Endothelial cell of umbilical vein (primary cell): ENCODE results near the gene FAM78A. TPM values are rescaled to one million over a fixed set of nuclear protein-coding genes. Genes with fewer than 3 reads are reported as not detected.
A peak's percentile ranks its signal among the peaks of the same experiment; 100 is the strongest.

Source experiments
- BruUV-seq: library from RNA; stranded (reverse); fragments of 400-500 nt; replicated peaks from 2 replicates; lab custom pipeline; 2021; lab: Mats Ljungman, UMichigan
- CTCF ChIA-PET: fragments of 300-600, 350-600 bp; sonication (Branson Sonifier 250); formaldehyde crosslinking; loops from one replicate; lab custom pipeline; 2021; ENCODE audit warnings: antibody characterized with exemption, inconsistent platforms; lab: Charles Lee
- POLR2A ChIA-PET: fragments of 300-600, 350-600 bp; sonication (Branson Sonifier 250); formaldehyde crosslinking; loops from one replicate; lab custom pipeline; 2021; ENCODE audit warnings: antibody characterized with exemption, inconsistent platforms; lab: Charles Lee
- DNase-seq: peaks from one replicate; pipeline ENCODE4 v3.0.0-alpha.2; 2011; ENCODE audit warnings: low read depth, low spot score
- FAIRE-seq: peaks from 2 replicates; lab custom pipeline; 2011; peaks lifted over from hg19 to GRCh38; lab: Jason Lieb, UNC
- H2AFZ ChIP-seq: 2 replicates; pipeline ENCODE4 v1.6.0; 2012; ENCODE audit warnings: low read depth, low read length, control low read depth, inconsistent platforms
- H3K27ac ChIP-seq: 2 replicates; pipeline ENCODE4 v1.5.1; 2011; ENCODE audit warnings: low read depth, mild to moderate bottlenecking, control low read depth, low read length, moderate library complexity; ENCODE audit not compliant: insufficient read depth
- H3K27me3 ChIP-seq, 2 experiments: 2 replicates each; pipeline versions ENCODE4 v1.6.0 to v1.6.1; 2011; ENCODE audit warnings: low read length in 2 of 2, mixed read lengths in 1 of 2; ENCODE audit not compliant: control insufficient read depth in 2 of 2, insufficient read depth in 2 of 2
- H3K36me3 ChIP-seq, 2 experiments: 2 replicates in 1 of 2; 3 replicates in 1 of 2; pipeline ENCODE4 v1.5.1; 2011; ENCODE audit warnings: low read length in 2 of 2, mild to moderate bottlenecking in 1 of 2, moderate library complexity in 1 of 2; ENCODE audit not compliant: control insufficient read depth in 2 of 2, insufficient read depth in 2 of 2; ENCODE audit errors: extremely low read depth in 1 of 2
- H3K4me1 ChIP-seq: 3 replicates; pipeline ENCODE4 v1.5.1; 2011; ENCODE audit warnings: mild to moderate bottlenecking, low read length; ENCODE audit not compliant: control insufficient read depth, insufficient read depth; ENCODE audit errors: extremely low read depth
- H3K4me2 ChIP-seq: 2 replicates; pipeline ENCODE4 v1.6.1; 2011; ENCODE audit warnings: low read length, control low read depth, mixed read lengths; ENCODE audit not compliant: insufficient read depth
- H3K4me3 ChIP-seq, 3 experiments: fragments of 200-600 bp in 1 of 3; sonication (generic), shearing (Covaris generic) in 1 of 3; replicated peaks in 1 of 3; 2 replicates each; pipeline ENCODE4 v1.5.1; 2011 to 2016; ENCODE audit warnings: control low read depth in 3 of 3, low read length in 3 of 3, mild to moderate bottlenecking in 2 of 3, inconsistent platforms in 1 of 3, low read depth in 1 of 3, moderate library complexity in 1 of 3; ENCODE audit not compliant: insufficient read depth in 1 of 3
- H3K79me2 ChIP-seq: 2 replicates; pipeline ENCODE4 v1.6.0; 2012; ENCODE audit warnings: low read length, inconsistent platforms; ENCODE audit not compliant: control insufficient read depth, insufficient read depth
- H3K9ac ChIP-seq: replicated peaks from 2 replicates; pipeline ENCODE3; 2011; ENCODE audit warnings: low read length, control low read depth; ENCODE audit not compliant: insufficient read depth; ENCODE audit errors: extremely low read depth
- H3K9me1 ChIP-seq: replicated peaks from 3 replicates; pipeline ENCODE4 v1.6.0; 2011; ENCODE audit warnings: mild to moderate bottlenecking, low read length; ENCODE audit not compliant: control insufficient read depth, insufficient read depth; ENCODE audit errors: extremely low read depth
- H3K9me3 ChIP-seq: replicated peaks from 2 replicates; pipeline ENCODE4 v1.5.1; 2012; ENCODE audit warnings: low read length, inconsistent platforms; ENCODE audit not compliant: control insufficient read depth, insufficient read depth
- H4K20me1 ChIP-seq: replicated peaks from 2 replicates; pipeline ENCODE3; 2011; ENCODE audit warnings: mild to moderate bottlenecking, low read length; ENCODE audit not compliant: control insufficient read depth, insufficient read depth; ENCODE audit errors: extremely low read depth
- CTCF ChIP-seq, 2 donors: IDR thresholded peaks; 1 replicate in 1 of 2; 2 replicates in 1 of 2; pipeline ENCODE4 v1.5.1; 2011; ENCODE audit warnings: low read length in 2 of 2, mild to moderate bottlenecking in 2 of 2, moderate library complexity in 2 of 2, control low read depth in 1 of 2, inconsistent platforms in 1 of 2, low read depth in 1 of 2; ENCODE audit not compliant: insufficient read depth in 1 of 2; ENCODE audit errors: extremely low read depth in 1 of 2
- GATA2 ChIP-seq: IDR thresholded peaks from 2 replicates; pipeline ENCODE4 v1.7.0; 2011; ENCODE audit warnings: low read depth, mild to moderate bottlenecking, moderate library complexity, mixed read lengths, low read length; ENCODE audit not compliant: insufficient read length, insufficient read depth
- MYC ChIP-seq: IDR thresholded peaks from one replicate; pipeline ENCODE4 v1.6.1; 2011; ENCODE audit warnings: mild to moderate bottlenecking, low read depth, low read length
- POLR2A ChIP-seq: IDR thresholded peaks from 2 replicates; pipeline ENCODE4 v1.6.1; 2012; ENCODE audit warnings: low read depth, mild to moderate bottlenecking, control low read depth, low read length
- POLR2AphosphoS5 ChIP-seq: IDR thresholded peaks from 2 replicates; pipeline ENCODE4 v1.6.1; 2012; ENCODE audit warnings: low read depth, mild to moderate bottlenecking, control low read depth, low read length, moderate library complexity; ENCODE audit not compliant: insufficient read depth
- dilution Hi-C: fragments of 300-500 bp; cut with MboI; formaldehyde crosslinking; loops from one replicate; pipeline ENCODE4 v1.15.0; 2019; ENCODE audit warnings: low sequenced_read_pairs; ENCODE audit not compliant: extremely low pct_ligation_motif_present
- intact Hi-C: fragments of 100-400 bp; cut with micrococcal nuclease; formaldehyde crosslinking; loops from one replicate; pipeline ENCODE4 v1.10.0; 2022
- polyA plus RNA-seq, 4 experiments: library from polyadenylated mRNA; depleted of rRNA in 3 of 4; stranded (reverse) in 3 of 4; unstranded in 1 of 4; fragments of >200 nt; gene quantifications; 2 replicates each; pipeline versions ENCODE4 v1.2.1 to v1.2.3, GENCODE V29; 2011 to 2012; ENCODE audit warnings: missing spikeins in 1 of 4
- total RNA-seq: library from RNA; stranded (reverse); gene quantifications from 2 replicates; pipeline ENCODE4 v1.2.3, GENCODE V29; 2021

Gene FAM78A
- total and polyA plus RNA-seq, 2 donors (not counting 3 experiments of a cell fraction or from before 2014, with no cell fraction given): 34.0 to 37.4 TPM

GRCh38 chr9:131274674-131275331 lies 1.5 kb downstream of the FAM78A start:
- H3K79me2 ChIP-seq: peaks cover 48% of the 10 kb centered on the region
- CTCF ChIA-PET: interaction anchor here (1.0 to 4.9 kb wide), 7 partner anchors 15 to 97 kb away, joined by 4 to 42 read pairs (median 7); no protein-coding TSS in a partner anchor
- intact Hi-C loops: loop anchor here (1.0 kb wide), 3 partner anchors 37 to 58 kb away; no protein-coding TSS in a partner anchor
- FAIRE-seq (peak; percentile 87), DNase-seq (peak; percentile 59)
- peak overlapping the region; percentile 78 for H3K9ac ChIP-seq
- no peaks in the 10 kb centered on the region for H3K9me3 ChIP-seq
- no peaks in the 10 kb centered on the region for H3K27me3 ChIP-seq
- POLR2A ChIA-PET: no interaction called here
- peaks cover 0 to 2% of the 10 kb centered on the region in 2 experiments for H3K36me3 ChIP-seq
- peak overlapping the region; percentile 64 to 81 (median 70) for H3K4me3 ChIP-seq
- peaks cover 51% of the 10 kb centered on the region for H3K4me1 ChIP-seq
- peak overlapping the region; percentile 69 for H3K4me2 ChIP-seq
- dilution Hi-C loops: no loop called here
- no peaks in the 10 kb centered on the region for H4K20me1 ChIP-seq
- H3K27ac ChIP-seq: peak overlapping the region; percentile 73
- TF ChIP-seq POLR2AphosphoS5 (peak; percentile 19), GATA2 (no peak), CTCF (IDR thresholded peaks at IDR 0.05; ENCODE audit: extremely low read depth in 1 of 2, insufficient read depth in 1 of 2, low read depth in 1 of 2, low read length in 2 of 2) (no peak), POLR2A (no peak), MYC (no peak)
- no TSS peak for BruUV-seq
- H3K9me1 ChIP-seq: no peaks in the 10 kb centered on the region
- peak overlapping the region; percentile 80 for H2AFZ ChIP-seq
